GM12878 (cell line): ENCODE measurements around the gene TEX261.

Experiments
- BCL3 ChIP-seq: IDR thresholded peaks from 2 replicates; pipeline ENCODE4 v1.6.1; 2011; ENCODE audit warnings: borderline replicate concordance, low read depth, mild to moderate bottlenecking, moderate library complexity, low read length; ENCODE audit not compliant: insufficient read depth, poor library complexity, severe bottlenecking
- TF ChIP-seq, protein P1 (sequence below), 3 experiments: IDR thresholded peaks in 2 of 3; conservative IDR thresholded peaks in 1 of 3; 2 replicates each; pipeline ENCODE4 v1.5.1; 2011; ENCODE audit warnings: low read depth in 3 of 3, low read length in 3 of 3, mild to moderate bottlenecking in 3 of 3, control low read depth in 2 of 3, moderate library complexity in 2 of 3, inconsistent platforms in 1 of 3, mixed read lengths in 1 of 3; ENCODE audit not compliant: control insufficient read depth in 2 of 3, insufficient read depth in 1 of 3; ENCODE audit errors: extremely low read depth in 1 of 3
- TF ChIP-seq, protein P2 (sequence below): fragments of 450-650 bp; IDR thresholded peaks from 2 replicates; pipeline ENCODE4 v1.6.1; 2016; ENCODE audit warnings: mild to moderate bottlenecking

GRCh38 chr2:71001592-71001927 lies 6.9 kb upstream of the TEX261 start:
- TF ChIP-seq, protein P1, sequence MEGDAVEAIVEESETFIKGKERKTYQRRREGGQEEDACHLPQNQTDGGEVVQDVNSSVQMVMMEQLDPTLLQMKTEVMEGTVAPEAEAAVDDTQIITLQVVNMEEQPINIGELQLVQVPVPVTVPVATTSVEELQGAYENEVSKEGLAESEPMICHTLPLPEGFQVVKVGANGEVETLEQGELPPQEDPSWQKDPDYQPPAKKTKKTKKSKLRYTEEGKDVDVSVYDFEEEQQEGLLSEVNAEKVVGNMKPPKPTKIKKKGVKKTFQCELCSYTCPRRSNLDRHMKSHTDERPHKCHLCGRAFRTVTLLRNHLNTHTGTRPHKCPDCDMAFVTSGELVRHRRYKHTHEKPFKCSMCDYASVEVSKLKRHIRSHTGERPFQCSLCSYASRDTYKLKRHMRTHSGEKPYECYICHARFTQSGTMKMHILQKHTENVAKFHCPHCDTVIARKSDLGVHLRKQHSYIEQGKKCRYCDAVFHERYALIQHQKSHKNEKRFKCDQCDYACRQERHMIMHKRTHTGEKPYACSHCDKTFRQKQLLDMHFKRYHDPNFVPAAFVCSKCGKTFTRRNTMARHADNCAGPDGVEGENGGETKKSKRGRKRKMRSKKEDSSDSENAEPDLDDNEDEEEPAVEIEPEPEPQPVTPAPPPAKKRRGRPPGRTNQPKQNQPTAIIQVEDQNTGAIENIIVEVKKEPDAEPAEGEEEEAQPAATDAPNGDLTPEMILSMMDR (IDR thresholded peaks at IDR 0.05 in 2 of 3, conservative IDR thresholded peaks at IDR 0.05 in 1 of 3; ENCODE audit: control insufficient read depth in 2 of 3, extremely low read depth in 1 of 3, insufficient read depth in 1 of 3, low read depth in 3 of 3, low read length in 3 of 3) = no peak
- TF ChIP-seq, protein P2, sequence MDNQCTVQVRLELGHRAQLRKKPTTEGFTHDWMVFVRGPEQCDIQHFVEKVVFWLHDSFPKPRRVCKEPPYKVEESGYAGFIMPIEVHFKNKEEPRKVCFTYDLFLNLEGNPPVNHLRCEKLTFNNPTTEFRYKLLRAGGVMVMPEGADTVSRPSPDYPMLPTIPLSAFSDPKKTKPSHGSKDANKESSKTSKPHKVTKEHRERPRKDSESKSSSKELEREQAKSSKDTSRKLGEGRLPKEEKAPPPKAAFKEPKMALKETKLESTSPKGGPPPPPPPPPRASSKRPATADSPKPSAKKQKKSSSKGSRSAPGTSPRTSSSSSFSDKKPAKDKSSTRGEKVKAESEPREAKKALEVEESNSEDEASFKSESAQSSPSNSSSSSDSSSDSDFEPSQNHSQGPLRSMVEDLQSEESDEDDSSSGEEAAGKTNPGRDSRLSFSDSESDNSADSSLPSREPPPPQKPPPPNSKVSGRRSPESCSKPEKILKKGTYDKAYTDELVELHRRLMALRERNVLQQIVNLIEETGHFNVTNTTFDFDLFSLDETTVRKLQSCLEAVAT = no peak
- TF ChIP-seq BCL3 = no peak
